GM12873 (cell line): ENCODE measurements around the gene DIP2C.

ENCODE experiments used
- TF ChIP-seq, protein P1 (sequence below): IDR thresholded peaks from 2 replicates; pipeline ENCODE4 v1.5.1; 2012; ENCODE audit warnings: low read depth, mild to moderate bottlenecking, moderate library complexity, low read length, control low read depth; ENCODE audit not compliant: insufficient read depth; ENCODE audit errors: missing control alignments

DIP2C gene

DNA sequence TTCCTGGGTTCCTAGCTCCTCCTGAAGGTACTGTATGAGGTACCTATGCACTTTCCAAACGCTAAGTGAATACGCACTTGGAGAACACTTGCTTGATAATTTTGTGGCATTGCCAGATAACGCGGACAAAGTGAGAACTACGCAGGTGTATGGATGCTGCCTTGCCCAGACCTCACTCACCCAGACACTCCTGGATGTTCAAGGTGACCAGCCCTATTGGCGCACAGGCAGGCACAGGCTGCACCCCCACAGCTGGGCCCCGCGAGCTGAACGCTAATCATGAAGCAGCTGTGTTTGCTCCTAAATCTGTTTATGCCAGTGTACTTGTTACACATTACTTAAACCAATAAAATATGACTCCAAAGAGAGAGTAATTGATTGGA, 27.3 kb downstream of the DIP2C start:
- TF ChIP-seq, protein P1, sequence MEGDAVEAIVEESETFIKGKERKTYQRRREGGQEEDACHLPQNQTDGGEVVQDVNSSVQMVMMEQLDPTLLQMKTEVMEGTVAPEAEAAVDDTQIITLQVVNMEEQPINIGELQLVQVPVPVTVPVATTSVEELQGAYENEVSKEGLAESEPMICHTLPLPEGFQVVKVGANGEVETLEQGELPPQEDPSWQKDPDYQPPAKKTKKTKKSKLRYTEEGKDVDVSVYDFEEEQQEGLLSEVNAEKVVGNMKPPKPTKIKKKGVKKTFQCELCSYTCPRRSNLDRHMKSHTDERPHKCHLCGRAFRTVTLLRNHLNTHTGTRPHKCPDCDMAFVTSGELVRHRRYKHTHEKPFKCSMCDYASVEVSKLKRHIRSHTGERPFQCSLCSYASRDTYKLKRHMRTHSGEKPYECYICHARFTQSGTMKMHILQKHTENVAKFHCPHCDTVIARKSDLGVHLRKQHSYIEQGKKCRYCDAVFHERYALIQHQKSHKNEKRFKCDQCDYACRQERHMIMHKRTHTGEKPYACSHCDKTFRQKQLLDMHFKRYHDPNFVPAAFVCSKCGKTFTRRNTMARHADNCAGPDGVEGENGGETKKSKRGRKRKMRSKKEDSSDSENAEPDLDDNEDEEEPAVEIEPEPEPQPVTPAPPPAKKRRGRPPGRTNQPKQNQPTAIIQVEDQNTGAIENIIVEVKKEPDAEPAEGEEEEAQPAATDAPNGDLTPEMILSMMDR: no peak

- TF ChIP-seq, protein P1: no peak
These were observed 27.8 kb downstream of the DIP2C start for GRCh38 chr10:661597-662222.

- TF ChIP-seq, protein P1: no peak
These were observed 28.4 kb downstream of the DIP2C start for GRCh38 chr10:660970-661596.

- TF ChIP-seq, protein P1: no peak
These were observed 29.0 kb downstream of the DIP2C start for GRCh38 chr10:660413-660969.

DNA sequence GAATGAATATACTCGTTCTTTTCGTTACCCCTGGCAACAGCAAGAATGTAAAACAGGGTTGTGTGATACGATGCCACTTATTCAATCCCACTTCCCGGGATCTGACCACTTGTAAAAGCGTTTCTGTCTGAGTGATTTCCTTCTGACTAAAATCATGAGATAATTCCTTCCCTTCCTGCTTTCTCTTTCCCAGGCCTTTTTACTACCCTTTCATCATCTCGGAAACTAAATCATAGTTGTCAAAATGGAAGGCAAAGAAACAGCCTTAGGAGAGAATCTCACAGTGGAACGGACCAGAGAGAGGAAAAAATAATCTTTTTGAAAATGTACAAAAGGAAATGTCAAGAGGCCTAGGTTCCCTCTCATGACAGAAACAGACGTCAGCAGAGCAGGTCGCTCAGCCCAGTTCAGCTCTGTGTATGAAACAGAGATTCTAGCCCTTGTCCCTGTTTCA, 29.8 kb downstream of the DIP2C start:
- TF ChIP-seq, protein P1: no peak

DNA sequence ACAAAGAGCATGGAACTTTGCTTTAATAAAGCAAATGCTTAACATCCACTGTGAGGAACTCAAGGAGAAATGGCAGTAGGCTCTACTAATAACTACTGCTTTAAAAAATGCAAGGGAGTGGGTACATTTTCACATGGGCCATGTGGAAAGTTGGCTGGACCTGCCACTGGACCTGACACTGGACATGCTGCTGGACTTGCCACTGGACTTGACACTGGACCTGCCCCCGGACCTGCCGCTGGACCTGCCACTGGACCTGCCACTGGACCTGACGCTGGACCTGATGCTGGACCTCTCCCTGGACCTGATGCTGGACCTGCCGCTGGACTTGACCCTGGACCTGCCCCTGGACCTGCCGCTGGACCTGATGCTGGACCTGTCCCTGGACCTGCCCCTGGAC, 32.6 kb downstream of the DIP2C start:
- TF ChIP-seq, protein P1: no peak

DNA sequence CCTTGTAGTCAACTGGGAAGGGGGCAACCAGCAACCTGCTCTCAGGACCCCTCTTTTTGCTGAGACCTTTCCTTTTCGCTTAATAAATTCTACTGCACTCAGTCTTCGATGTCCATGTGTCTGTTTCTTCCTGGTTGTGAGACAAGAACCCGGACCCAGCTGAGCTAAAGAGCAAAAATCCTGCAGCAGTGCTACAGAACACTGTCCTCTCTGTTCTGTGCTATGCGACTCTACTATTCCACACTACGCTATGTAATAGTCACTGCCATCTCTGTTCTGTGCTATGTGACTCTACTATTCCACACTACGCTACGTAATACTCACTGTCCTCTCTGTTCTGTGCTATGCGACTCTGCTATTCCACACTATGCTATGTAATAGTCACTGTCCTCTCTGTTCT, 34.3 kb downstream of the DIP2C start:
- TF ChIP-seq, protein P1: no peak
